Erythroblast (primary cell): ENCODE measurements around the gene PTPN5.

ENCODE experiments used
- GATA1 ChIP-seq: IDR thresholded peaks from 2 replicates; pipeline ENCODE4 v1.6.1; 2011; ENCODE audit warnings: low read depth, mild to moderate bottlenecking, control low read depth, low read length, moderate library complexity
- POLR2A ChIP-seq: IDR thresholded peaks from 2 replicates; pipeline ENCODE4 v1.6.1; 2011; ENCODE audit warnings: mild to moderate bottlenecking, low read length

DNA sequence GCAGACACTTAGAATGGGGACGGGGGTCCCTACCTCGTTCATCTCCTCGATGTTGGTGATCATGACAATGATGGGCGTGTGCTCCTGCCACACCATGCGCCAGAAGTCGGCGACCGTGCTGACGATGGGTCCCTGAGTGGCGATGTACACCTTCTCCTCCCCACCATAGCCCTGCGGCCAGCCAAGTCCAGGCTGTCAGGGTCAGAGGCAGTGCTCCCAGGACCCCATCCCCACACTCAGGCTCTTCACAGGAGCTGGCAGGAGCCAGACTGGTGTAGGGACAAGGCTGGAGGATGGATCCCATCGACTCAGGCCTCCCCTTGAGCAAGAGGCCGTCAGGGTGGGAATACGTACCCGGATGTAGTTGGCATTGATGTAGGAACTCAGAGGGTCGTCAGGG is 58.4 kb downstream of the PTPN5 start:
- TF ChIP-seq POLR2A, result no peak
- no peak for TF ChIP-seq GATA1
